GM19193 (cell line): ENCODE measurements around the gene EZR.
A peak's percentile ranks its signal among the peaks of the same experiment; 100 is the strongest.

Experiments
- POLR2A ChIP-seq: IDR thresholded peaks from 4 replicates; pipeline ENCODE4 v1.6.1; 2011; ENCODE audit not compliant: insufficient read depth, insufficient read length; ENCODE audit errors: extremely low read depth

Gene EZR

DNA sequence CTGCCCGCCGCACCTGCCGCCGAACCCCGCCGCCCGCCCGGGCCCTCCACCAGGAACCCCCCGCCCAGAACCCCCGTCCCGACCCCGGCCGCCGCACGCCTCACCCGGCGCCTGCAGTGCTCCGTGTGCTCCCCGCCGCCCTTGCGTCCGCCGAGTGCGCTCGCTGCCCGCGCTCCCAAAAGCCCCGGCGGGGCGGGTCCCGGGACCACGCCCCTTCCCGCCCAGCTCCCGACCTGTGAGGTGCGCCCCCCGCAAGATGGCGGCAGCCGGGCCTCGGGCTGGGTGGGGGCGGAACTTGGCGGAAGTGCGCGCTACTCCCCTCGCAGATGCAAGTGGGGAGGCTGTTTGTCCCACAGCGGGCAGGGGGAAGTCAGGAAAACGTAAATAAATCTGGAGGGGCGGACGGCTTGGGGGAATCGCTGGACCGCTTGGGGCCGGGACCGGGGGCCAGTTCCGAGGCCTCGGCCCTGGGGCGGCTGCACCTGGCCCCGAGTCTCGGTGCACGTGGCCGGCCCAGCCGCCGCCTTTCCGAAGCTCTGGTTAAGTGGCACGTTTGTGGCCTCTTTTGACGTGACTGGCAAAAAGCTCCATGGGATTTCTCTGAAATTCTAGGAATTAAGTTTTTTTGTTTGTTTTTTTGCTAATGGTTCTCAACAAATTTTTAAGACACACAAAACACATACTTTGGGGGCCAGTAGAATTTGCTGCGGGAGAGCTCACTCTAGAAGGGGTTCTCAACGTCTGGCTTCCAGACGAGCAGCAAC is at the start of gene EZR:
Gene EZR, minus strand, starts transcription at position 156 of the 764 bp plus-strand sequence. CDS start 1,275 bp downstream, outside the sequence.
- TF ChIP-seq POLR2A: peak; percentile 94

DNA sequence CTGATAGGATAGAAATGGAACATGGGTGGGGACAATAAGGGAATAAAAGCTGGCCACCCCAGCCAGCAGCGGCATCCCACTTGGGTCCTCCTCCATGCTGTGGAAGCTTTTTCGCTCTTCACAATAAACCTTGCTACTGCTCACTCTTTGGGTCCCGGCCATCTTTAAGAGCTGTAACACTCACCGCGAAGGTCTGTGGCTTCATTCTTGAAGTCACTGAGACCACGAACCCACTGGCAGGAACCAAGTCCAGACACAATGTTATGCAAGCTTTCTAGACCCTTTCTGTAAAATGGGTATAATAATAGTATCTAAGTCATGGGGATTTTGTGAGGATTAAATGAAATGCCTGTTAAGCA is 48.9 kb upstream of the EZR start:
- no peak for TF ChIP-seq POLR2A

DNA sequence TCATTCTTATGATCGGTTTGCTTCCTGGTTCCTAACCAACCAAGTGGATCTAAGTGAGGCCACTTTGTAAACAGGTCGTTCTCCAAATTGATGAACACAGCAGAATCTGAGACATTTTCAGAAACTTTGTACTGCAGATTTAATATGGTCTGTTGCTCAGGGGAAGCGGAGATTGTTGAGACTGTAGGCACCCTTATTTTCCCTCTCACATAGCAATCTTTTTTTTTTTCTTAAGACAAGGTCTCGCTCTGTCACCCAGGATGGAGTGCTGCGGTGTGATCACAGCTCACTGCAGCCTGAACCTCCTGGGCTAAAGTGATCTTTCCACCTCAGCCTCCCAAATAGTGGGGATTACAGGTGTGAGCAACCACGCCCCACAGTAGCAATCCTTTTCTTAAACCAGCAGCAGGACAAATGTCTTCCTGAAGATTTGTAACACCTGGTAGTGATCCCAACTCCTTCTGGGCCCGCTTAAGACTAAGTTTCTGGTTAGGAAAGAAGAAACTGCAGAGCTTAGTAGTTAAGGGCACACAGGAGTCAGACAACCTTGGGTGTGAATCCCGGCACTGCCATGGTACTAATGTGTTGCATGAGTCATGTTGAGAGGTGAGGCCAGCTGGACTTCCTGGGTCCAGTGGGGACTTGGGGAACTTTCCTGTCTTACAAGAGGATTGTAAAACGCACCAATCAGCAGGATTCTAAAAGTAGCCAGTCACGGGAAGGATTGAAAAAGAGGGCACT is 48.4 kb upstream of the EZR start:
- no peak for TF ChIP-seq POLR2A

DNA sequence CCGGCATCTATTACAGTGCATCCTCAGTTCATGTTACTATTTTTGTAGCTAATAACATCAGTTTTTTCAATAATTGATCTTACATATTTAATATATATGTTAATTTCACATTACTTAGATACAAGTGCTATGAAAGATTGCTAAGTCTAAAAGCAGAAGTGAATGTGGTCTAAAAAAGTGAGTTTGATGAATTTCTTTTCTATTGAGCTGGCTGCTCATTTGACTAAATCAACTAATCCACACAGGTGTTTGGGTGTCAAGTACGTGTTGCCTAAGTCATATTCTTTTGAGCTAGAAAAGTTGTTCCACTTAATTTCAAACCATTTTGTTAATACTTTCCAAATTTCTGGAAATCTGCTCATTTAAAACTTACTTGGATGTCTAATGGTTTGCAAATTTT is 46.6 kb upstream of the EZR start:
- TF ChIP-seq POLR2A: no peak

DNA sequence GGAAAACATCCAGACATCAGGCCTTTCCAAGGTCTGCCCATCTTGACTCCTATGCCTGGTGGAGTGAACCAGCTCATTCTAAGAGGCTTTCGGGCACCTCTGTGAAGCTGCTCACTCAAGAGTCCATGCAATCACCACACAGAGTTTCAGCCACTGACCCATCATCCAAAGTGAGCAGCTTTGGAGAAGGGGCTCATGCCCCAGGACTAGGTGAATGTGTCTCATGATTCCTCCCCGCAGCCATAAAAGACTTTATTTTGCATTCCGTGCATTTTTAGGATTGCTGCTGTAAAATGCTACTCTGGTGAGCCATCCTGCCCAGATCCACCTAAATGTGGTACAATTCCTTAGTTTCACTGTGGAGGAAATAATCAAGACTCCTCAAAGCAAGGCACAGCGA is 44.5 kb upstream of the EZR start:
- no peak for TF ChIP-seq POLR2A

DNA sequence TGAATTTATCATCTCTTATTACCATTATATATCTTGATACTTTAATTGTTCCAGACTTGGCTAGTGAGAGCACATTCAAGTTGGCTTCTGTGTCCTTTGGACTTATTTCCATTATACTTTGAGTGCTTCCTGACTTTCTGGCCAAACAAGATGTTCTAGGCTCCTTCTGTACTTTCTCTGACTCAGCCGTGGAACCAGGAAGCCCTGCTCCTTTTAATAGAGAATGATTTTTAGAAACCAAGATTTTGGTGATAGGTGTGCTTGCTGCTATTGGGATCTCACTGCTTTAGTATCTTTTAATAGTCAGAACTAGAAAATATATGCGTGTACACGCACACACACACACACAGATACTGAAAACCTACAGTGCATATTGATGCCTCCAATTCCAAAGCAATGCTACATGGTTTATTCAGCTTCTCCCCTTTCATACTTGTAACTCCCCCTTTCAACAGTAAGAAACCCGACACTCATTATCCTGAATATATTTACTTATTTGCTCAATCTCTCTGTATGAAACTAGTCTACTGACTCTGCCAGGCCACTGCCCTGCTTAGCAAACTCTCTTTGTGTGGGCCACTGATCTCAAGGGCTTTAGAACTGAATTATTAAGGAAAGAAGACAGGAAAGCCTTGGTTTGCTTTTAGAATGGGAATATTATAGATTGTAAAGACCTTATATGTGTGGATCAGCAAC is 42.7 kb upstream of the EZR start:
- no peak for TF ChIP-seq POLR2A

DNA sequence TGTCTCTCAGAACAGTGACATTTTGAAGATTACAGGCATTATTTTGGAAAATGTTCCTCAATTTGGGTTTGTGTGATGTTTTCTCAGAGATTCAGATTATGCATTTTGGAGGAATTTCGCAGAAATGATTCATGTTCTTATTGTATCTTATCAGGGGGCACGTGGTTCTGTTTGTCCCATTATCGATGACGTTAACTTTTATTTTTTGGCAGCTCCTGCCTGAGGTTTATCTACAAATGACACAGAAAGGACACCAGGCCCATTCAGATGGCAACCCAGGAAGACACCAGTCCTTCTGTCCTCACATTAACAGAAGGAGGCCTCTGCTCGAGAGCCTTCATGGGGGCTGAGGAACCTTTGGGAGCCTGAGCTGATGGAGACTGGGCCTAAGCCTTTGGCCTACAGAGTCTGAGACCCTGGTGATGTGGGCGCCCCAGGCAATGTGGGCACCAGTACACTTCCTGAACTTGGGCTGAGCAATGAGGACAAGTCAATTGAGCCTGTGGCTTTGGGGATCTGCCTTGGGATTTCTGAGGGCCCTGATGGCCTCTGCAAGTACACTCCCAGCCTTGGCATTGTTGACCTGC is 41.2 kb upstream of the EZR start:
- TF ChIP-seq POLR2A: no peak

DNA sequence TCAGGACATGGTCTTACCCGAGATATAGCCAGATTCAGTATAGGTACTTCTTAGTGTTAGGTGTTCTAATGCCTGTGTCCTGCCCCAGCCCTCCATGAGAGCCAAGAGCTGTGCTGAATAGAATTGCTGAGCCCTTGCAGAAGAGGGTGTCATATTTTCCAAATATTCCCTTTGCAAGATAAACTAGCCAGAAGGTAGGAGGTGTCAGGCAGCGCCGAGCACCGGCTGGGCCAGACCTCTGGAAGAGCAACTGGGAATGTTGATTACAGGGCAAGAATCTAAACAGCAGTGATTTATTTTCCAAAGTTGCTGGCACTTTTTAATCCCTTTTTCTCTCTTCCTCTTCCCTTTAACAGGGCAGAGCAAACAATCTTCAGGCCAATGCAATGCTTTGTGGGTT is 37.1 kb upstream of the EZR start:
- TF ChIP-seq POLR2A: no peak

DNA sequence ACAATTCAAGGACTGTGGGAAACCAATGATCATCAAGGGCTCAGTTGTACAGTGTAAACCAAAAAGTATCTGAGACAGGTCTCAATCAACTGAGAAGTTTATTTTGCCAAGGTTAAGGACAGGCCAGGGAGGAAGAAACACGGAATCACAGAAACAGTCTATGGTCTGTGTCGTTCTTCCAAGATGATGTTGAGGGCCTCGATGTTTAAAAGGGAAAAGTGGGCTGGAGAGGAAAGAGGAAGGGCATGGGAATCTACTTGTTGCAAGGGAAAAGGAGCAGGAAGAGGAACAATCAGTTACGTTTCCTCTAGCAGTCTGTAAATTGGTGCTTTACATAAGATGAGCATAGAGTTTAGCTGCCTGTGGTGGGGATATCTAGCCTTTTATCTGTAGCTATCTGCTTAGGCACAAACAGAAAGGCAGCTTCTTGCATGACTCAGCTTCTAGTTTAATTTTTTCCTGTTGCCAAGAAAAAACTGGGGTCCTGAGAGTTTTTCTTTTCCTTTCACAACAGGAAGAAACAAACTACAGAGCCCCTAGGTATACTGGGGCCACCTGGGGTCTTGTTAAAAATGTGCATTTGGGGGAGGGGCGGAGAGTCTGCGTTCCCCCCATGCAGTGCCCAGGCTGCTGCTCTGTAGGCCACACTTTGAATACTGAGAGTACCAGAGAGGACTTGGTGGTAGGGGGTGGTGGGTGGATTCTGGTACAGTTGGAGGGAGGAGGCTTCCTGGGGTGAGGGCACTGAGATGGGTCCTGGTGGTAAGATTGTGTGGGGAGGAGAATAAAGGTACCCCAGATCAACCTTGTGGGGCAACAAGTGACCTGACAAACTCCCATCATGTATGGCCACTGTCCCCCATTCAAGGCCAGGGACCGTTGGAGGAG is 35.3 kb upstream of the EZR start:
- no peak for TF ChIP-seq POLR2A

DNA sequence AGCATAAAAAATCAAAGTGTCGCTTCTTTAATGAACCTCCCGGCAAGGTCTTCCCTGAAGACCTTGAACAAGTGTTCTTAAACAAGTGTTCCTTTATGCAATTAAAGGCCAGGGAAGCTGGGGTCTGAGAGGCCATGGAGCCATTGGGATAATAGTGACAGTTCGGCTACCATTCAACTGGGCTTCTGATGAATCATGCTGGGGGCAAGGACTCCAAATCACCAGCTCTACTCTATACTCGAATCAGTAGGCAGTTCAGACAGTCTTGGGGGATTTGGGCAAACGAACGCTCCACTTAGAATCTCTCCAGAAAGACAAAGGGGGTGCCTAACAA is 34.7 kb upstream of the EZR start:
- no peak for TF ChIP-seq POLR2A

DNA sequence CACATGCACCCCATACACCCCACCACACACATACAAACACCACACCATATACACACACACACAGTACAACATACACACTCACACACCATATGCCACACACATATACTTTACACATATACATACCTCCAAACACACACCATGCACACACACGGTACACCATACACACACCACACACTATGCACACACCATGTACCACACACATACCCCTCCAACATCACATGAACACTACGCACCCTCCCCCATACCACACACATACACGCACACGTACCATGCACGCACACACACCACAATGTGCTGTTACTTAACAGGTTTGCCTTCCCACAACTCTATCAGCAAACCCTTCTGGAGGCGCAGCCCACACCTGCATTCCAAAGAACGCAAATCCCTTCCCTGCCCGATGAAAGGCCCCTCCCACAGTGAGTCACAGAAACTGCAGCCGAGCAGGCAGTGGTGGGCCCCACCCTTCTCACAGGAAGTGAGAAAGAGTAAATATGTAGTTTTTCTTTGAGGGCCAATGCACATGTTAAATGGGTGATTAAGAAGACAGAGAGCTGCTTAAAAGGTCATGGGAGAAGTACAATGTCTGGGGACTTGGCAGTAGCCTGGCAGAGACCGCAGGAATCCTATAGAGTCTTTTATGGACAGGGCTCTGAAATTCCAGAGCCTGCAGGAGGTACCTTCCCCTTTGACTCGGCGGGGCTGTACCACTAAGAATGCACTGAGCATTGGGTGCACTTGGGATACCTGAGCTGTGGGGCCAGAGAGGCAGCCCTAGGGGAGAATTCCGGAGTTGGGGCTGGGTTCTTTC is 34.1 kb upstream of the EZR start:
- peak; percentile 37 for TF ChIP-seq POLR2A

DNA sequence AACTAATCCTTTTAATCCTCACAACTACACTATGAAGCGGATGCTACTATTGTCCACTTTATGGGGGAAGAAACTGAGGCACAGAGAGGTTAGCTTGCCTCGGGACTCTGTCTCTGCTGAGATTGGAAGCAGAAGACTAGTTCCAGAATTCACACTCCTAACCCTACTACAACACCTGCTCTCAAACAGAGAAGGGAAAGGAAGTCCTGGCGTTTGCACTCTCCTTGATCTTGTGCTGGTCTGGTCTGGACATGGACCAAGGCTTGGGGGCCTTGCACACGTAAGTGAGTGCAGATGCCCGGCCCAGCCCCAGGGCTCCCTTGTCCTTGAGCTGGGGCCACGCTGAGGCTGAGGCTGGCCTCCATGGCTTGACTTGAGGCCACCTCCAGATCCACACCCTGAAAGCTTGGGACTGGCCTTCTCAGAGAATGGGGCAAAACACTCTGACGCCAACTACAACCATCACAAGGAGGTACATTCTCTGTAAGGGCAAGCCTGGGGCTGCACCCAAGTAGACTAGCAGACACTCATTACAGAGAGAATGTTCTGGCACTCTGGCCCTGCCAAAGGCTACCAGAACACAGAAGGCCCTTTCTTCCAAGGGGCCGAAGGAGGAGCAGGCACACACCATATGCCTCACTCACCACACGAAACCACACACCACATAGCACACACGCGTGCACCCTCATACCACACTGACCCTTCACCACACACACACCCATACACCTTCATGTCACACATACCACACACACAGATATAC is 33.3 kb upstream of the EZR start:
- no peak for TF ChIP-seq POLR2A

DNA sequence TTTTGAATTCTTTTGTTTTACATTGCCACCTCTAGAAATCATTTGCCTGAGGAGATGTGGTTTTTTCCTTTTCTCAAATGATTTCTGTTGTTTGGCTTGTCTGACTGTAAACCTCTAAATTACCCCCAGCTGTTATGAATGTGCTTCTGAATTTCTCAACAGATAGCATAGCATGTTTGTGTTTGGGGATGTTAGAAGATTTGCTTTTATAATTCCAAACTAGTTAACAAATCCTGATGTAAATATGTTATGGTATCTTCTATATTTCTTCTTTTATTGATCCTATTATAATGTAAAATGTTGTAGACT is 31.6 kb upstream of the EZR start:
- TF ChIP-seq POLR2A: no peak
